Embryonic facial prominence (tissue), 1 donor: ENCODE measurements around the gene FBXO21.
"Not testable (repeated sequence)": the region's sequence is repeated elsewhere in the genome, so short reads cannot be mapped to it uniquely, and the experiment has no call there.

Experiments used
- DNase-seq: peaks from one replicate; pipeline ENCODE4 v3.0.0-alpha.2; 2016; ENCODE audit errors: extremely low spot score

FBXO21 gene

GRCh38 chr12:117104003-117104402 lies 86.3 kb downstream of the FBXO21 start:
- not testable (repeated sequence) for DNase-seq

GRCh38 chr12:117102800-117103181 lies 87.5 kb downstream of the FBXO21 start:
- no peak for DNase-seq

GRCh38 chr12:117101953-117102799 lies 88.1 kb downstream of the FBXO21 start:
- no peak for DNase-seq

GRCh38 chr12:117100851-117101673 lies 89.2 kb downstream of the FBXO21 start:
- DNase-seq, result no peak

GRCh38 chr12:117100251-117100650 lies 90.0 kb downstream of the FBXO21 start:
- no peak for DNase-seq

GRCh38 chr12:117098361-117099217 lies 91.7 kb downstream of the FBXO21 start:
- DNase-seq, result no peak

GRCh38 chr12:117098024-117098360 lies 92.3 kb downstream of the FBXO21 start:
- no peak for DNase-seq

GRCh38 chr12:117097159-117097558 lies 93.1 kb downstream of the FBXO21 start:
- no peak for DNase-seq

GRCh38 chr12:117096501-117097042 lies 93.7 kb downstream of the FBXO21 start:
- DNase-seq, result no peak

- DNase-seq, result not testable (repeated sequence)
Observed at GRCh38 chr12:117095191-117095590, 95.1 kb downstream of the FBXO21 start.

GRCh38 chr12:117093918-117094630 lies 96.2 kb downstream of the FBXO21 start:
- DNase-seq, result no peak

- no peak for DNase-seq
Observed at GRCh38 chr12:117093431-117093830, 96.8 kb downstream of the FBXO21 start.

- no peak for DNase-seq
Observed at GRCh38 chr12:117092886-117093285, 97.4 kb downstream of the FBXO21 start.

- no peak for DNase-seq
Observed at GRCh38 chr12:117092511-117092780, 97.8 kb downstream of the FBXO21 start.
